Panc1 (cell line): ENCODE results near the gene CDHR5.

Source experiments
- POLR2AphosphoS5 ChIP-seq: IDR thresholded peaks from 2 replicates; pipeline ENCODE4 v1.6.1; 2012; ENCODE audit warnings: mild to moderate bottlenecking, low read depth, low read length, moderate library complexity
- TF ChIP-seq, protein P1 (sequence below): fragments of 450-650 bp; IDR thresholded peaks from 2 replicates; pipeline ENCODE4 v1.5.1; 2017; ENCODE audit warnings: mild to moderate bottlenecking
- TF ChIP-seq, protein P2 (sequence below), 2 experiments: IDR thresholded peaks; 2 replicates each; pipeline ENCODE4 v1.6.1; 2011 to 2012; ENCODE audit warnings: low read depth in 2 of 2, control low read depth in 1 of 2, low read length in 1 of 2, mild to moderate bottlenecking in 1 of 2, moderate library complexity in 1 of 2; ENCODE audit not compliant: insufficient read depth in 1 of 2

DNA sequence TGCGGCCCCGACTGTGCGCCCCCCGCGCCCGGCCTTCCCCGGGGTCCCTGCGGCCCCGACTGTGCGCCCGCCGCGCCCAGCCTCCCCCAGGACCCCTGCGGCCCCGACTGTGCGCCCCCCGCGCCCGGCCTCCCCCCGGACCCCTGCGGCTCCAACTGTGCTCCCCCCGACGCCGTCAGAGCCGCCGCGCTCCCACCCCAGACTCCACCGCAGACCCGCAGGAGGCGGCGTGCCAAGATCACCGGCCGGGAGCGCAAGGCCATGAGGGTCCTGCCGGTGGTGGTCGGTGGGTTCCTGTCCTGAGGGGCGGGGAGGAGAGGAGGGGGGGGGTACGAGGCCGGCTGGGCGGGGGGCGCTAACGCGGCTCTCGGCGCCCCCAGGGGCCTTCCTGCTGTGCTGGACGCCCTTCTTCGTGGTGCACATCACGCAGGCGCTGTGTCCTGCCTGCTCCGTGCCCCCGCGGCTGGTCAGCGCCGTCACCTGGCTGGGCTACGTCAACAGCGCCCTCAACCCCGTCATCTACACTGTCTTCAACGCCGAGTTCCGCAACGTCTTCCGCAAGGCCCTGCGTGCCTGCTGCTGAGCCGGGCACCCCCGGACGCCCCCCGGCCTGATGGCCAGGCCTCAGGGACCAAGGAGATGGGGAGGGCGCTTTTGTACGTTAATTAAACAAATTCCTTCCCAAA, 15.4 kb upstream of the CDHR5 start:
- TF ChIP-seq, protein P1, sequence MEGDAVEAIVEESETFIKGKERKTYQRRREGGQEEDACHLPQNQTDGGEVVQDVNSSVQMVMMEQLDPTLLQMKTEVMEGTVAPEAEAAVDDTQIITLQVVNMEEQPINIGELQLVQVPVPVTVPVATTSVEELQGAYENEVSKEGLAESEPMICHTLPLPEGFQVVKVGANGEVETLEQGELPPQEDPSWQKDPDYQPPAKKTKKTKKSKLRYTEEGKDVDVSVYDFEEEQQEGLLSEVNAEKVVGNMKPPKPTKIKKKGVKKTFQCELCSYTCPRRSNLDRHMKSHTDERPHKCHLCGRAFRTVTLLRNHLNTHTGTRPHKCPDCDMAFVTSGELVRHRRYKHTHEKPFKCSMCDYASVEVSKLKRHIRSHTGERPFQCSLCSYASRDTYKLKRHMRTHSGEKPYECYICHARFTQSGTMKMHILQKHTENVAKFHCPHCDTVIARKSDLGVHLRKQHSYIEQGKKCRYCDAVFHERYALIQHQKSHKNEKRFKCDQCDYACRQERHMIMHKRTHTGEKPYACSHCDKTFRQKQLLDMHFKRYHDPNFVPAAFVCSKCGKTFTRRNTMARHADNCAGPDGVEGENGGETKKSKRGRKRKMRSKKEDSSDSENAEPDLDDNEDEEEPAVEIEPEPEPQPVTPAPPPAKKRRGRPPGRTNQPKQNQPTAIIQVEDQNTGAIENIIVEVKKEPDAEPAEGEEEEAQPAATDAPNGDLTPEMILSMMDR = no peak
- TF ChIP-seq, protein P2, sequence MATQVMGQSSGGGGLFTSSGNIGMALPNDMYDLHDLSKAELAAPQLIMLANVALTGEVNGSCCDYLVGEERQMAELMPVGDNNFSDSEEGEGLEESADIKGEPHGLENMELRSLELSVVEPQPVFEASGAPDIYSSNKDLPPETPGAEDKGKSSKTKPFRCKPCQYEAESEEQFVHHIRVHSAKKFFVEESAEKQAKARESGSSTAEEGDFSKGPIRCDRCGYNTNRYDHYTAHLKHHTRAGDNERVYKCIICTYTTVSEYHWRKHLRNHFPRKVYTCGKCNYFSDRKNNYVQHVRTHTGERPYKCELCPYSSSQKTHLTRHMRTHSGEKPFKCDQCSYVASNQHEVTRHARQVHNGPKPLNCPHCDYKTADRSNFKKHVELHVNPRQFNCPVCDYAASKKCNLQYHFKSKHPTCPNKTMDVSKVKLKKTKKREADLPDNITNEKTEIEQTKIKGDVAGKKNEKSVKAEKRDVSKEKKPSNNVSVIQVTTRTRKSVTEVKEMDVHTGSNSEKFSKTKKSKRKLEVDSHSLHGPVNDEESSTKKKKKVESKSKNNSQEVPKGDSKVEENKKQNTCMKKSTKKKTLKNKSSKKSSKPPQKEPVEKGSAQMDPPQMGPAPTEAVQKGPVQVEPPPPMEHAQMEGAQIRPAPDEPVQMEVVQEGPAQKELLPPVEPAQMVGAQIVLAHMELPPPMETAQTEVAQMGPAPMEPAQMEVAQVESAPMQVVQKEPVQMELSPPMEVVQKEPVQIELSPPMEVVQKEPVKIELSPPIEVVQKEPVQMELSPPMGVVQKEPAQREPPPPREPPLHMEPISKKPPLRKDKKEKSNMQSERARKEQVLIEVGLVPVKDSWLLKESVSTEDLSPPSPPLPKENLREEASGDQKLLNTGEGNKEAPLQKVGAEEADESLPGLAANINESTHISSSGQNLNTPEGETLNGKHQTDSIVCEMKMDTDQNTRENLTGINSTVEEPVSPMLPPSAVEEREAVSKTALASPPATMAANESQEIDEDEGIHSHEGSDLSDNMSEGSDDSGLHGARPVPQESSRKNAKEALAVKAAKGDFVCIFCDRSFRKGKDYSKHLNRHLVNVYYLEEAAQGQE (IDR thresholded peaks at IDR 0.05; ENCODE audit: insufficient read depth in 1 of 2, low read depth in 2 of 2, low read length in 1 of 2) = no peak
- no peak for TF ChIP-seq POLR2AphosphoS5
